ENCODE data around the gene TRA2A. TPM values are rescaled to one million over a fixed set of nuclear protein-coding genes. Genes with fewer than 3 reads are reported as not detected.

Gene TRA2A
- total RNA-seq, 4 donors from 2014 or later, result 16.7 to 35.3 (median 28.7) TPM

DNA sequence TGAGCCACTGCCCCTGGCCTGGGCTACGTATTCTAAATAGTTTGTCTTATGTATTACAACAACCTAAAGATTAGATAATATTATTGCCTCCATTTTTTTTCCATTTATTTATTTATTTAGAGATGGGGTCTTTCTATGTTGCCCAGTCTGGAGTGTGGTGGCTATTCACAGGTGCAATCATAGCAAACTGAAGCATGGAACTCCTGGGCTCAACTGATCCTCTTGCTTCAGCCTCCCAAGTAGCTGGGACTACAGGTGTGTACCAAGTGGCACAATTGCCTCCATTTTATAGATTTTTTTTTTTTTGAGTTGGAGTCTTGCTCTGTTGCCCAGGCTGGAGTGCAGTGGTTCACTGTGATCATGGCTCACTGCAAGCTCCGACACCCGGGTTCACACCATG lies 6.5 kb upstream of the TRA2A start:
- intact Hi-C loops (cut with DNase I), result no loop called here
- WGBS, result 97% methylated on average over 3 of the region's 3 CpGs
- no peaks in the 10 kb centered on the region for H3K4me1 ChIP-seq
- no peaks in the 10 kb centered on the region for H3K27me3 ChIP-seq
- H3K9me3 ChIP-seq, result no peaks in the 10 kb centered on the region
- DNase-seq (ENCODE audit: extremely low spot score), result no peak
- H3K27ac ChIP-seq (replicated peaks in 1 of 4), result no peak overlapping the region
- no peak for TF ChIP-seq POLR2AphosphoS5 (IDR thresholded peaks at IDR 0.05)
- TF ChIP-seq POLR2A (IDR thresholded peaks at IDR 0.05; ENCODE audit: low read depth), result no peak
- no peak overlapping the region for H3K4me3 ChIP-seq
- H3K36me3 ChIP-seq, result no peaks in the 10 kb centered on the region

DNA sequence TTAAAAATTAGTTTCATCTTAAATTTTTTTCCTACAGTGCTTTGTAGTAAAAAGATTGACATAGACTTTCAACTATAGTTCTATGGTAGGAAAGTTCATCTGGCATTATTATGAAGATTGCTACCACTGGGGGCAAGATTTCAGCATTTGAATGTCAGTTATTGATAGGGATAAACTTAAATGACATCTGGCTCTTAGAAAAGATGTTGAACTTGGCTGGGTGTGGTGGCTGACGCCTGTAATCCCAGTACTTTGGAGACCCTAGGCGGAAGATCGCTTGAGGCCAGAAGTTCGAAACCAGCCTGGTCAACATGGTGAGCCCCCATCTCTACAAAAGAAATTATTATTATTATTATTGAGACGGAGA lies 1.4 kb upstream of the TRA2A start:
- intact Hi-C loops (cut with DNase I), result no loop called here
- 98% methylated on average over 5 of the region's 5 CpGs for WGBS
- TF ChIP-seq POLR2A (IDR thresholded peaks at IDR 0.05; ENCODE audit: low read depth) (no peak), EP300 (IDR thresholded peaks at IDR 0.05) (no peak), POLR2AphosphoS5 (IDR thresholded peaks at IDR 0.05) (no peak)
- TF ChIP-seq, protein P1, sequence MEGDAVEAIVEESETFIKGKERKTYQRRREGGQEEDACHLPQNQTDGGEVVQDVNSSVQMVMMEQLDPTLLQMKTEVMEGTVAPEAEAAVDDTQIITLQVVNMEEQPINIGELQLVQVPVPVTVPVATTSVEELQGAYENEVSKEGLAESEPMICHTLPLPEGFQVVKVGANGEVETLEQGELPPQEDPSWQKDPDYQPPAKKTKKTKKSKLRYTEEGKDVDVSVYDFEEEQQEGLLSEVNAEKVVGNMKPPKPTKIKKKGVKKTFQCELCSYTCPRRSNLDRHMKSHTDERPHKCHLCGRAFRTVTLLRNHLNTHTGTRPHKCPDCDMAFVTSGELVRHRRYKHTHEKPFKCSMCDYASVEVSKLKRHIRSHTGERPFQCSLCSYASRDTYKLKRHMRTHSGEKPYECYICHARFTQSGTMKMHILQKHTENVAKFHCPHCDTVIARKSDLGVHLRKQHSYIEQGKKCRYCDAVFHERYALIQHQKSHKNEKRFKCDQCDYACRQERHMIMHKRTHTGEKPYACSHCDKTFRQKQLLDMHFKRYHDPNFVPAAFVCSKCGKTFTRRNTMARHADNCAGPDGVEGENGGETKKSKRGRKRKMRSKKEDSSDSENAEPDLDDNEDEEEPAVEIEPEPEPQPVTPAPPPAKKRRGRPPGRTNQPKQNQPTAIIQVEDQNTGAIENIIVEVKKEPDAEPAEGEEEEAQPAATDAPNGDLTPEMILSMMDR (IDR thresholded peaks at IDR 0.05), result no peak
- Histone ChIP-seq H3K4me1 (peaks cover 10 to 29% (median 28%) of the 10 kb centered on the region in 4 donors), H3K4me3 (no peak overlapping the region), H3K27ac (replicated peaks in 1 of 4) (no peak overlapping the region), H3K27me3 (no peaks in the 10 kb centered on the region), H3K36me3 (no peaks in the 10 kb centered on the region), H3K9me3 (no peaks in the 10 kb centered on the region)
- DNase-seq (ENCODE audit: extremely low spot score), result peak; percentile 19

DNA sequence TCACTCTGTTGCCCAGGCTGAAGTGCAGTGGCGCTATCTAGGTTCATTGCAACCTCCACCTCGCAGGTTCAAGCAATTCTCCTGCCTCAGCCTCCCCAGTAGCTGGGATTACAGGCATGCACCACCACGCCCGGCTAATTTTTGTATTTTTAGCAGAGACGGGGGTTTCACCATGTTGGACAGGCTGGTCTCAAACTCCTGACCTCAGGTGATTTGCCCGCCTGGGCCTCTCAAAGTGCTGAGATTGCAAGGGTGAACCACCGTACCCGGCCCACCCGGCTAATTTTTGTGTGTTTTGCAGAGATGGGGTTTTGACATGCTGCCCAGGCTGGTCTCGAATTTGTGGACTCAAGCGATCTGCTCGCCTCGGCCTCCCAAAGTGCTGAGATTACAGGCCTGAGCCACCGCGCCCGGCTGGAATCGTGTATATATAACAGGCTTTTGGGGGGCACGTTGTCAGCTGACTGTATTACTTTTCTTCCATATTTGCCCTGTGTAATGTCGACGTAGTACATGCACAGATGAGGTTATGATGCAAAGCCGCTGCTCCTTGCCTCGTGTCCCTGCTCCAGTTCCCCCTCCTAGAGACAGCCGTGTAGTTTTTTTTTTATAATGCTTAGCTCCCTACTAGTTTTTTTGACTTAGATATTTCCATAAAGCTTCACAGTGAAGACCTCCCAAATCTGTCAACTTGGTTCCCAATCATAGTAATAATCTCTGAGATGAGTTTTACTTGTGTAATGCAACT lies 883 bp upstream of the TRA2A start:
- Histone ChIP-seq H3K4me1 (peaks cover 13 to 34% (median 33%) of the 10 kb centered on the region in 4 donors), H3K4me3 (peak overlapping the region; percentile 84 to 99 (median 94)), H3K27me3 (no peaks in the 10 kb centered on the region), H3K27ac (replicated peaks in 1 of 4) (peak overlapping the region; percentile 96 to 99 (median 98)), H3K36me3 (no peaks in the 10 kb centered on the region), H3K9me3 (no peaks in the 10 kb centered on the region)
- TF ChIP-seq EP300 (IDR thresholded peaks at IDR 0.05) (no peak), POLR2AphosphoS5 (IDR thresholded peaks at IDR 0.05) (no peak), POLR2A (IDR thresholded peaks at IDR 0.05; ENCODE audit: low read depth) (no peak)
- TF ChIP-seq, protein P1 (IDR thresholded peaks at IDR 0.05), result no peak
- 91% methylated on average over 23 of the region's 23 CpGs for WGBS
- peak; percentile 92 for DNase-seq (ENCODE audit: extremely low spot score)
- intact Hi-C loops (cut with DNase I), result no loop called here

DNA sequence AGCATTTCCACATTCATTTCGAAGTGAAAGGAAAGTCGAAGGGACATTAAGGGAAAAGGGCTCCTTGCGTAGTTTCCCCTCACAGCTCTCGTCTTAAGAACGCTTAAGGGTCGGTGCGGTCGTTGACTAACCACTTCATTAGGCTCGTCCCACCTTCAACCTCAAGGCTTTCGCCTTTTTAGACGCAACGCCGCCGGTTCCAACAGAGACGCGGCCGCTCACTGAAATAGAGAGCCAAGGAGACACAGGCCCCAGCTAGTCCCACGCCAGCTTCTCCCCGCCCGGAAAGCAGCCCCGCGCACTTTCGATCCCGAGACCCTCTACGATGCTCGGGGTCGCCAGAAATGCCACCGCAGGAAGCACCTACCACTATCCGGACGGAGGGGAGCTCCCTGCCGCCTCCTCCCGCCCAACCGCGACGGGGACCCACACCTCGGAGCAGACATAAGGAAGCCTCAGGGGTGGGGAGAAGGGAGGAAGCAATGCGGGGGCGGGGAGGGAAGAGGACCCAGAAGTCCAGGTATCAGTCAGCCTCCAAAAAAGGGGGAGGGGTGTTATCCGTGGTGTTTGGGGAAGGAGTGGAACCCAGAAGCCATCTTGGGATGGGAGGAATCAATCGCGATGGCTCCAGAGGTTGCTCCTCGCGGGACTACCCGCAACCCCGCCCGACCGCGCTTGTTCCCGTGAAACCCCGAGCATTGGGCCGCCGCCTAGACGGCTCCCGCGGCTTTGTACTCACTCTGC lies 559 bp downstream of the TRA2A start:
- no peaks in the 10 kb centered on the region for H3K36me3 ChIP-seq
- H3K4me1 ChIP-seq, result peaks cover 23 to 49% (median 46%) of the 10 kb centered on the region in 4 donors
- DNase-seq (ENCODE audit: extremely low spot score), result peak; percentile 92
- no peaks in the 10 kb centered on the region for H3K9me3 ChIP-seq
- peak; percentile 35 to 77 for TF ChIP-seq POLR2AphosphoS5 (IDR thresholded peaks at IDR 0.05)
- TF ChIP-seq, protein P1 (IDR thresholded peaks at IDR 0.05), result no peak
- intact Hi-C loops (cut with DNase I), result no loop called here
- peak overlapping the region; percentile 84 to 99 (median 94) for H3K4me3 ChIP-seq
- H3K27me3 ChIP-seq, result no peaks in the 10 kb centered on the region
- under 1% methylated on average over 39 of the region's 55 CpGs for WGBS
- peak overlapping the region; percentile 96 to 99 (median 98) for H3K27ac ChIP-seq (replicated peaks in 1 of 4)

DNA sequence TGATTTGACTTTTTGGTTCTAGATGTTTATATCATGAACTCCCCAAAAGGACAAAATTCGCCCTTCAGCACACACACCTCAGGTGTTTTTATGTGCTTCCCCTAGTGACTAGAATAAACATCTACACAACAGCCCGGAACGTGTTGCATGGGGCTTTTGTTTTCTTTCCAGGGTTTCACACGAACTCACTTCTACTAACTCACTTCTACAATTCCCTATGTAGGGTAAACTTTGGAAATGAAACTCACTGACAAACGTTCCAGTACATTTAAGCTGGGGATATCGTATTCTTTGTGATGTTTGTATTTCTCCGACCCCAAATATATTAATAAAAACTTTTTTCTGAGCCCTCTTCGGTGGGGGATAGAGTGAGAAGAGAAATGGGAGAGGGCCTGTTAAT lies 1.4 kb downstream of the TRA2A start:
- Histone ChIP-seq H3K36me3 (no peaks in the 10 kb centered on the region), H3K4me1 (peaks cover 30 to 56% (median 54%) of the 10 kb centered on the region in 4 donors), H3K4me3 (peak overlapping the region; percentile 84 to 99 (median 94)), H3K27me3 (no peaks in the 10 kb centered on the region), H3K9me3 (no peaks in the 10 kb centered on the region), H3K27ac (replicated peaks in 1 of 4) (peak overlapping the region; percentile 96 to 99 (median 98))
- WGBS, result 2% methylated on average over 8 of the region's 8 CpGs
- no peak for TF ChIP-seq POLR2AphosphoS5 (IDR thresholded peaks at IDR 0.05)
- TF ChIP-seq, protein P1 (IDR thresholded peaks at IDR 0.05), result peak in 1 of 3 experiments; percentile 3
- intact Hi-C loops (cut with DNase I), result no loop called here
- DNase-seq (ENCODE audit: extremely low spot score), result peak; percentile 77
